ENCODE measurements around the gene SH3PXD2A. TPM values are rescaled to one million over a fixed set of nuclear protein-coding genes. Genes with fewer than 3 reads are reported as not detected.

Gene SH3PXD2A
- total RNA-seq, 1 donor from 2014 or later, result 5.7 TPM

GRCh38 chr10:103548006-103548405 lies 307.4 kb downstream of the SH3PXD2A start:
- no peak for DNase-seq (ENCODE audit: low read depth, low spot score)

DNA sequence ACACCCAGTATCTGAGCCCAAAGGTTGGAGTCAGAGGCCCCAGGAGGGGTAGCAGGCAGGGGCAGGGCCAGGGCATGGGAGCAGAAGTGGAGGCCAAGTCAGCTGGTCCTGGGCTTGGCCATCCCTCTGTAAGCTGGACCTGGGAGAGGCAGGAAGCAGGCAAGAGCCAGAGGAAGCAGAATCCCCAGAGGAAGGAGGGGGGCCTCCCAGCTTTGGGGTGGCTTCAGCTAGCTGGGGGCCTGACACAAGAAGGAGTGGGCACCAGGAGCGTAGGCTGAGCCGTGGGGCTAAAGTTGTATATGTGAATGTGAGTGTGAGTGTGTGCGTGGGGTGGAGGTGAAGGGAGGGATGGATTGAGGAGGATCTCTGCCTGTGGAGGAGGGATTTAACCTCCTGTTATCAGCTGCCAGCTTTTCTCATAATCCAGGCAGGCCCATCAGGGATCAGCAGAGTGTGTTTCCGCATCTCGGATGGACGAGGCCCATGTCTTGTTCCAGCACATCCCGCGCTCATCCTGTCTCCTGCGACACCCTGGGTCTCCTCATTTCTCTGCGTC lies 307.9 kb downstream of the SH3PXD2A start:
- no peak for DNase-seq (ENCODE audit: low read depth, low spot score)

DNA sequence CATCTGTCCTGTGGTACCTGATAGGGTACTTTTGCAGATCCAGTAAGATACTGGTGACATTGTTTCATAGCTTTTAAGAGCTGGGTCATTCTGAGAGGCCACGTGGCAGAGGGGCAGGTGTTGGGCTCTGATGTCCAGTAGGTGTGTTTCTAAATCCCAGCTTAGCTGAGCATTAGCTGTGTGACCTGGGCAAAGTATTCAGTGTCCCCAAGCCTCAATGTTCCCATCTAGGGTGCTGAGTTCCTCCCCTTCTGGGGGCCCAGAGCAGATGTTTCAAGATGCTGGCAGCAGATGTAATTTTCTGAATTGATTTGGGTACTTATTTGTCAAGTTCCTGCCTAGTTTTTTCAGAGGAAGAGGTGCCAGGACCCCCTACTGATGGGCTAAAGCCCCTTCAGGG lies 309.0 kb downstream of the SH3PXD2A start:
- no peak for DNase-seq (ENCODE audit: low read depth, low spot score)

DNA sequence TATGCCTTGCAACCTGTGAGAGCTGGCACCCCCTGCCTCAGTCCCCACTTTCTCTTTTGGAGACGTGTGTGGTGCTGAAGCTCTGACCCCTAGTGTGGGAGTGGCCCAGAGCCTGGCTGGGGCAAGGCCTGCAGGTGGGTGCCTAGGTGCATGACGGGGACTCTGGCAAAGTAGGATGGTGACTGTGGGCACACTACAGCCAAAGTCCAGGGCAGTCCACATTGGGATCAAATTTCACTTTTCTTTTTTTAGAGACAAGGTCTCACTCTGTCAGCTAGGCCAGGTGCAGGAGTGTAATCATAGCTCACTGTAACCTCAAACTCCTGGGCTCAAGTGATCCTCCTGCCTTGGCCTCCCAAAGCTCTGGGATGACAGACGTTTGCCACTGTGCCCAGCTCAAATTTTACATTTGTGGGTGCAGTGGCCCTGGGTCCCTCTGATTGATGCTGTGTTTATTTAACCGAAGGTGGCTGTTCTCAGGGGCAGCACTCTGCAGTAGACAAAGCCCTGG lies 309.6 kb downstream of the SH3PXD2A start:
- DNase-seq (ENCODE audit: low read depth, low spot score), result no peak

DNA sequence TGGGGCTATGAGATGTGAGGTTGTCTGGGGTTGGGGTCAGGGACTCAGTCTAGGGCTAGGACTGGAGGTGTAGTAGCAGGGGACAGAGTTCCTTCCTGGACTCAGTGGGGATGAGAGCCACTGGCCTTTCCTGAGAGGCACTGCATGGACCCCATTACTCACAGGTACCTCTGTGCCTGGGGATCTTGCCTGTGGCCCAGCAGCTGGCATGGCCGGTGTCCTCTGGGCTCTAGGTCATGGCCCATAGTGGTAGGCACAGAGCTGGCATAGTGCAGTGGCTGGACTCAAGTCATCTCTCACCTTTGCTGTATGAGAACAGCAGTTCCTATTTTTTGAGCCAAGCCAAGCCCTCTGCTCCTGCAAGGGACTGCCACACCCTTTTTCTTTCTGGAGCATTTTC lies 310.0 kb downstream of the SH3PXD2A start:
- DNase-seq (ENCODE audit: low read depth, low spot score), result no peak

DNA sequence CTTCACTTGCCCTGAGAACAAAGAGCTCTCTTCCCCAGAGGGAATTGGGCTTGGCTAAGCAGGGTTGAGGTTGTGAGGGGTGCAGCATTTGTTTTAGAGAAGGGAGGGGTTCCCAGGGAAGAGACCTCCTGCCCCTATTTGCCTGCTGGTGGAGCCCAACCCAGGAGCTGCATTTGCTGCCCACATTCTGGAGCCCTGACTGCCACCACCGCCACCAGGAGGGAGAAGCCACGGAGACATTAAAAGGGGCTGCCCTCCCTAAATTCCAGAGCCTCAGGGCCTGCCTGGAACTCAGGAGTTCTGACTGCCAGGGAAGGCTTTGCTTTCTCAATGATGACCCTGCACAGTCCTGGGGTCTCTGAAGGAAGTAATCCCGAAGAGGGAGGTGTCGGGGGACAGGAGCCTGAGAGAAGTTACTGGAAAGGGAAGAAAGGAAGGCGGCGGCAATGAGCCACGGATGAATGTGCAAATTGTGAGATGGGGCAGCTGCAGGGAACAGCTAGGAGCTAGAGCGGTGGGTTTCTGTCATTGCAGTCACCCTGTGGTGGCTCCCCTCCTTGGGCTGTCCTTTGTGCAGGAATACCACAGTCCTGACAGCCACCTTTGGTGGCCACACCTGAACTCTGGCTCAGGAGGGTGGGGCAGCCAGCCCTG lies 310.6 kb downstream of the SH3PXD2A start:
- no peak for DNase-seq (ENCODE audit: low read depth, low spot score)

Other genes starting within 250 kb of the SH3PXD2A start
- 27.5 and 30.9 TPM in 2 replicates for gene STN1, start 62.6 kb upstream of the SH3PXD2A start, total RNA-seq
- gene SLK, start 111.6 kb upstream of the SH3PXD2A start, total RNA-seq, result 66.8 and 67.3 TPM in 2 replicates
- 2.2 and 2.9 TPM in 2 replicates for gene COL17A1, start 230.3 kb upstream of the SH3PXD2A start, total RNA-seq

All from pulmonary artery endothelial cell (primary cell).